NOMO-1 (cell line): ENCODE results near the gene ANK2.

ENCODE experiments used
- DNase-seq, 2 experiments: peaks; one replicate each; lab custom pipeline; 2025; ENCODE audit not compliant: unreplicated experiment in 2 of 2; lab: John Stamatoyannopoulos, UW

ANK2 gene

GRCh38 chr4:113272523-113272922 is 223.1 kb downstream of the ANK2 start:
- no peak for DNase-seq

- no peak for DNase-seq
Observed at GRCh38 chr4:113273721-113274220, 224.3 kb downstream of the ANK2 start.

- no peak for DNase-seq
Observed at GRCh38 chr4:113276464-113277170, 227.2 kb downstream of the ANK2 start.

DNA sequence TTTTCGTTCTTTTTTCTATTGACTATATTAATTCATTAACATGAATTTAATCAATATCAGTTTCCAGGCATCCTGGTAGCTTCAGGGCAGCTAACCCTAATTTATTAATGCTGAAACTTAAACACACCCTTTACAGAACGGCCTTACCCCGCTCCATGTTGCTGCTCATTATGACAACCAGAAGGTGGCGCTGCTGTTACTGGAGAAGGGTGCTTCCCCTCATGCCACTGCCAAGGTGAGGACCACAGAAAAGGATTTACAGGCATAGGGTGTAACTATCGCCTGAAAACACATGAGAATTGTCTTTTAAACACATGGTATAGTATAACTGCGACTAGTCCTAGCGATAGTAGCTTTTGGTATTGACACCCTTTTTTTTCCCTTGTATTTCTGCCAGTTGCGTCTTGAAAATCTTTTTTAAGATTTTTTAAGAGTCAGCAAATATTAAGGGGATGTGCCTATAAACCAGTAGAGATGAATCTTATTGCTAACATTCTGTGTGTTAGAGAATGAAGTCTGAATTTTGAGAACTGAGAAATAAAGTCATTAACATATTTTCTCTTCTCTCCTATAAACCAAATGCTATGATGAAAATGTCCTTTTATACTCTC is 229.0 kb downstream of the ANK2 start:
- DNase-seq = peak; percentile 64 to 65

DNA sequence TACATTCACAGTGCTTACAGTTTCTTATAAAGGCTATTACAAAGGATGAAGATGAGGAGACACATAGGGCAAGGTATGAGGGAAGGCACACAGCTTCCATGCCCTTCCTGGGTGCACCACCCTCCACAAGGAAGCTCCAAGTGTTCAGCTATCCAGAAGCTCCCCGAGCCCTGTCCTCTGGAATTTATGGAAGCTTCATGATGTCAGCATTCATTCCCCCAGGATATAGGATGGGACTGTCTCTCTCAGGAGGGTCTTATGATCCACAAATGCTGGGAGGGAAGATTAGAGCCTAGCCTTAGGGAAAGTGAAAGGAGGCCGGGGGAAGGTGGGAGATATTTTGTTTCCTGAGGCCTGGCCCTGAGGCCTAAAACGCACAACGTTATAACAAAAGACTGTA is 236.0 kb downstream of the ANK2 start:
- DNase-seq = no peak

- DNase-seq = no peak
Observed at GRCh38 chr4:113288257-113288656, 238.8 kb downstream of the ANK2 start.

DNA sequence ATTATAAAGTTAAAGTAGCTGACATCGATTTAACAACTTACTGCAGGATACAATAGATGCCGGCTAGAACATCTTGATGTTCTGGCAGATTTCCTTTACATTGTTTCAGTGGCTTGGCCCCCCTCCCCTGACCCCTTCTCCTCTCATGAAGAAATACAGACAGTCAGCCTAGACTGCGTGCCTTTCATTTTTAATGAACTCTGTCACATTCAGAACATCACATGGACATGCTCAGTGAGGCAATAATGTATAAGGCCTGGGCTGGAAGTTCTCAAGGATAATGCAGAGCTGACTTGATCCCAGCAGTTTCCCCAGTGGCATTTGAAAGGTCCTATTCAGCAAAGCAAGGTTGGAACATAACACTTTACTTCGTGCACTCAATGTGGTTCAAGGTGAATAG is 239.2 kb downstream of the ANK2 start:
- no peak for DNase-seq

DNA sequence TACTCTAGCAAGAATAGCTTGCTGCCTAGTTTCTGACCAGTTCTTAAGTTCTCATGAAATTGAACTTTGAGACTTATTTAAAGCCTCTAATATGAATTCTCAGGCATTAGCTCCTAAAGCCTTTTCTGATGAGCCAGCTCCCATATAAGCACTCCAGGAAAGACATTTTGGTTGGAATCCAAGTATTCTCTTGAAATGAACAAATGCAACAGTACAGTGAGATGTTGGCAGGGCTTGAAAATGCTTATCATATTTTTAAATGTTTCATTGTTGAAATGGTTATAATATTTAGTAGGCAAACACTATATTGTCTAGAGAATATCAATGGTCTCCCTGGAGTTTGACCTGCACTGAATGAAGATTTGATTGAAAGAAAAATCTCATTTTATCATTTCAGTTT is 240.3 kb downstream of the ANK2 start:
- DNase-seq = no peak

GRCh38 chr4:113290666-113291065 is 241.2 kb downstream of the ANK2 start:
- DNase-seq = no peak

DNA sequence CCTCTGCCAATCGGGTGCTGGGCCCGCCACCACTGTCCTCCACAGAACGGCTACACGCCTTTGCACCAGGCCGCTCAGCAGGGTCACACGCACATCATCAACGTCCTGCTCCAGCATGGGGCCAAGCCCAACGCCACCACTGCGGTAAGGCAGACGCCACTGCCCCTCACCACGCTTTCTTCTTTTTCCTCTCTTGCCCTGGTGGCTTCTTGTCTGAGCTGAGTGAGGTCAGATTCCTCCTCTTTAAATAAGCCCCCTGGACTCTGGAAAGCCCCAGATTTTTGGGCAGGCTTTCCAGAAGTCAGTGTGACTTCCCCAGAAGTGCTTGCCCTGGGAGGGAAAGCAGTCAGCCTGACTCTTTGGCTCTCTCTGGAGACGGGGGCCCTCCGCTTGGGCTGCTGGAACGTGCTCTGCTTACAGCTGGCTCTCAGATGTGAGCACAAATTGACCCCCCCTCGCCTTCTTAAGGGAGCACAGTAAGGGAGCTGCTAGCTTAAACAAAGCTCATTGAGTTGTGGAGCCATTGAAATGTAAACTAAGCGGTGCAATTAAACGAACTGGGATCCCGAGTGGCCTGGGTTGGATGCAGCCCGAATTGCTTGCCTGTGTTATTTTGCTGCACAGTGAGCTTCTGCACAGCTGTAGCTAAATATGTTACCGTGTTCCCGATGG is 243.1 kb downstream of the ANK2 start:
- DNase-seq = no peak

DNA sequence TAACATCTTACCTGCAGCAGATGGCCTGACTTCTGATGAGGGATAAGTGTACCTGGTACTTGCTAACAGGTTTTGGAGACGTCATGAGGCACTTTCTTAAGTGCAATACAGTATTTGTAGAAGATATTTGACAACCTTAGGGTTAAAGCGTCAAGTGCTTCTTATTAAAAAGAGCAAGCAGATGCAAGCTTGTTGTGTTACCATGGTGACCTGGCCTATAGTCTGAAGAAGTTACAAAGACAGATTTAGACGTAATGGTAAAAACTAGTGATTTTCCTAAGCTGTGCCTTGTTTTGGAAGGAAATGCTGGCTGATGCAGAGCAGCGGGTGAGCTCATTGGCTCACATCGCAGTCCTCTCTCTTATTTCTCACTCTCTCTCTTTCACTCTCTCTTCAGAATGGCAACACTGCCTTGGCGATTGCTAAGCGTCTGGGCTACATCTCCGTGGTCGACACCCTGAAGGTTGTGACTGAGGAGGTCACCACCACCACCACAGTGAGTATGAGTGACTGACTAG is 243.6 kb downstream of the ANK2 start:
- DNase-seq = no peak

GRCh38 chr4:113293674-113294073 is 244.2 kb downstream of the ANK2 start:
- DNase-seq = no peak

GRCh38 chr4:113294908-113295307 is 245.5 kb downstream of the ANK2 start:
- no peak for DNase-seq

DNA sequence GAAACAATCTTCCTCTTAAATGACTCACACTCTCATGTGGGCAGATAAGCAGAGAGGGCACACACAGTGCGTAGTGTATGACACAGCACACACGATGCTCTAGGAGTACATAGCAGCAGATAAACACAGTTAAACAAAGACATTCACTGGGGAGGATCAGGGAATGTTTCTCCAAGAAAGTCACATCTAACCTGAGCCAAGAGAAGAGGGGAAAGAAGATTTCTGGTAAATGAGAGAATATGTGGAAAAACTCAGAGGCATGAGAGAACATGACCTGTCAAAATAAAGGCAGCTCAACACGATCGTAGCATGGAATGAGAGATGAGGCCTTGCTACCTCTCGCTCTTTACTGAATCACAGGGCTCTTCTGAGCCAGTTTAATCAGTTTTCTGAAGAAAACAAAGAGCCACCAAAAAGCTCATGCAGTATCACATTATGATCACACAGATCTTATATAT is 251.0 kb downstream of the ANK2 start:
- no peak for DNase-seq

DNA sequence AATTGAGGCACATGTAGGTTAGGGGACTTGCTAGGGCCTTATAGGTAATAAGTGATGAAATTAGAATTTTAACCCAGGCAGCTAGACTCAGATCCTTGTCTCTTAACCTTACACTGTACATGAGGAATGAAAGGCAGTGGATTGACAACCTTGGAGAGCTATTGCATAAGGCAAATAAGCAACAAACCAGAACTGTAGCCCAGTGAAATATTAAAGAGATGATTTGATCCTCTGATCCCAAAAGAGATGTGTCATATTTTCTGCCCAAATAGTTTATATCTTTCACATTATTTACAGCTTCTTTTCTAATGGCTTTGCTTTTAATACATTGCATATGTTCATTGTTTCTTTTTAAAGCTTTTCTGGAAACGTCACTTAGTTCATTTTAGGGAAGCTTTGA is 252.6 kb downstream of the ANK2 start:
- no peak for DNase-seq

GRCh38 chr4:113303315-113303714 is 253.9 kb downstream of the ANK2 start:
- no peak for DNase-seq

GRCh38 chr4:113311047-113311446 is 261.6 kb downstream of the ANK2 start:
- DNase-seq = no peak

- DNase-seq = no peak
Observed at GRCh38 chr4:113312529-113312928, 263.1 kb downstream of the ANK2 start.

GRCh38 chr4:113314426-113314825 is 265.0 kb downstream of the ANK2 start:
- no peak for DNase-seq

DNA sequence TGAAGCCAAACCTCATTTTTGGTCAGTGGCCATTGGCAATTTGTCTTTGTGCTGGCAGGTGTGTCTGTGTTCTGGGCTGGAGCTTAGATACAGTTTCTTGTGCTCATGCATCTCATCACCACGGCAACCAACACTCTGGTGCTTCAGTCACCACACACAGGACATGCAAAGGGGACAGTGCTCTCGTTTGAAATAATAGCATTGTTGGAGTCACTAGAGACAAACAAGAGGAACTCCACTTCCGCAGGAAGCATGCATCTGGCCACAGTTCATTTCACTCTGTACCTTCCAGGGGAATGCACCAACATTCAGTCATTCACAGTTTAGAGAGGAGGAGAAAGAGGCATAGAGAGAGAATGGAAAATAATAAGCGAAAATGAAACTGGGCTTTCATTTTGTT is 267.4 kb downstream of the ANK2 start:
- DNase-seq = no peak

DNA sequence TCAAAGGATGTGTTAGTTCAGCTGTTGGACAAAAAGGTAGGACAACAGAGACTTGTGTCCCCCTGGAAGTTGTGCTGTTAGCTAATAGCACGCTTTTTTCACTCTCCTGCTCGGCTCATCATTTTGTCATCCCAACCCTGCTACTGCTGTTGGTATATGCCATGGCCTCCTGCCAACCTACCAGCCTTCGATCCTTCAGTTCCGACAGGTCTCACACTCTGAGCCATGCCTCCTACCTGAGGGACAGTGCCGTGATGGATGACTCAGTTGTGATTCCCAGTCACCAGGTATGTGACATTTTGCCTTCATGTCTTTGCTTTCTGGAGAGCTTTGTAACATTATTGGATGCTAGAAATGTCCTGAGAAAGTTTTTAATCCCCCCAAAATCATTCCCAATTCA is 268.1 kb downstream of the ANK2 start:
- DNase-seq = no peak

DNA sequence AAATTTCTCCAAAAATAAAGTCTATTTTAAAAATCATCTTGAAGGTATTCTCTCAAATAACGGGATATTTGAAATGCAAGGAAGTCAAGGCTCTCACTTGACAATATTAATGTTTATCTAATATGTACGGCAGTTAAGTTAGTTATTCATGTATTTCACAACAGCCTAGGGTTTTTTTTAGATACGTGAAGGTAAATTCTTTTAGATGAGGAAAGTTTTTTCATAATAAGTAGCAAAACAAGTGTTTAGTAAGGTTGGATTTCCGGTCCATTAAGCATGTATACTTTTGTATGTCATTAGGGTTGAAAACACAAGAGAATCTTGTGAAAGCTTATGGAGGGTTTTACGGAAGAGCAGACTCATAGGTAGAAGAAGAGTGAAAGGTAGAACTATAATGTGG is 273.3 kb downstream of the ANK2 start:
- no peak for DNase-seq
